GM12878 (cell line): Measurements from ENCODE around the gene MFSD6. TPM values are rescaled to one million over a fixed set of nuclear protein-coding genes. Genes with fewer than 3 reads are reported as not detected.

ENCODE experiments used
- ATAC-seq: fragments of 200-7000 bp; cut with Tn5 transposase; 3 replicates; pipeline ENCODE4 v1.9.1; 2020; ENCODE audit warnings: mild to moderate bottlenecking, moderate library complexity
- BruUV-seq: library from RNA; stranded (reverse); fragments of 400-500 nt; replicated peaks from 2 replicates; lab custom pipeline; 2021; lab: Mats Ljungman, UMichigan
- CTCF ChIA-PET: fragments of 300-600 bp; sonication (Branson Sonifier 250); formaldehyde crosslinking; extraction: SDS; loops from one replicate; lab custom pipeline; 2021; ENCODE audit warnings: inconsistent platforms; lab: Yijun Ruan, JAX
- POLR2A ChIA-PET: fragments of 350-600 bp; formaldehyde crosslinking; extraction: SDS; loops from one replicate; lab custom pipeline; 2021; ENCODE audit warnings: inconsistent platforms; lab: Charles Lee
- RAD21 ChIA-PET: fragments of 300-600 bp; sonication (Branson Sonifier 250); formaldehyde crosslinking; loops from one replicate; lab custom pipeline; 2023; ENCODE audit warnings: antibody characterized with exemption; ENCODE audit not compliant: unreplicated experiment; lab: Charles Lee
- SMC1A ChIA-PET: fragments of 300-600 bp; sonication (Branson Sonifier 250); formaldehyde crosslinking; loops from one replicate; lab custom pipeline; 2023; ENCODE audit not compliant: unreplicated experiment, uncharacterized antibody; lab: Charles Lee
- DNase-seq: peaks from one replicate; pipeline ENCODE4 v3.0.0-alpha.2; 2011; ENCODE audit warnings: low read depth, low spot score
- FAIRE-seq: peaks from 3 replicates; lab custom pipeline; 2011; peaks lifted over from hg19 to GRCh38; lab: Jason Lieb, UNC
- H2AFZ ChIP-seq: 2 replicates; pipeline ENCODE4 v1.6.0; 2011; ENCODE audit warnings: low read depth, low read length, control low read depth; ENCODE audit not compliant: control insufficient read depth
- H3K27ac ChIP-seq: 2 replicates; pipeline ENCODE4 v1.5.1; 2011; ENCODE audit warnings: control low read depth; ENCODE audit not compliant: control insufficient read depth, insufficient read depth
- H3K27me3 ChIP-seq, 2 experiments: replicated peaks in 1 of 2; 2 replicates each; pipeline versions ENCODE4 v1.6.0 to v1.6.1; 2011; ENCODE audit warnings: low read length in 1 of 2; ENCODE audit not compliant: control insufficient read depth in 2 of 2, insufficient read depth in 2 of 2
- H3K36me3 ChIP-seq, 2 experiments: 2 replicates each; pipeline ENCODE4 v1.5.1; 2011; ENCODE audit warnings: low read length in 1 of 2; ENCODE audit not compliant: control insufficient read depth in 2 of 2, insufficient read depth in 2 of 2
- H3K4me1 ChIP-seq: 2 replicates; pipeline ENCODE4 v1.6.1; 2011; ENCODE audit warnings: mild to moderate bottlenecking, low read length, moderate library complexity, mixed read lengths; ENCODE audit not compliant: control insufficient read depth, insufficient read depth
- H3K4me2 ChIP-seq: 2 replicates; pipeline ENCODE4 v1.6.0; 2011; ENCODE audit warnings: control low read depth; ENCODE audit not compliant: control insufficient read depth, insufficient read depth
- H3K4me3 ChIP-seq: fragments of 200-600 bp; sonication (generic); 2 replicates; pipeline ENCODE4 v1.5.1; 2016
- H3K79me2 ChIP-seq: 2 replicates; pipeline ENCODE4 v1.6.0; 2011; ENCODE audit warnings: low read length; ENCODE audit not compliant: control insufficient read depth, insufficient read depth
- H3K9ac ChIP-seq: 2 replicates; pipeline ENCODE4 v1.8.0; 2011; ENCODE audit warnings: low read length, control low read depth, mixed read lengths; ENCODE audit not compliant: control insufficient read depth, insufficient read depth
- H3K9me3 ChIP-seq: replicated peaks from 3 replicates; pipeline ENCODE4 v1.5.1; 2011; ENCODE audit warnings: mild to moderate bottlenecking, low read length; ENCODE audit not compliant: control insufficient read depth, insufficient read depth
- H4K20me1 ChIP-seq: 2 replicates; pipeline ENCODE4 v1.6.0; 2011; ENCODE audit not compliant: control insufficient read depth, insufficient read depth
- NBN ChIP-seq: fragments of 450-650 bp; IDR thresholded peaks from 2 replicates; pipeline ENCODE4 v1.6.1; 2016
- WGBS: methylation state at CpG from one replicate; pipeline ENCODE4 v1.1.6; 2016; ENCODE audit warnings: low lambda C conversion rate; ENCODE audit not compliant: insufficient replicate concordance, insufficient coverage; ENCODE audit errors: missing lambda C conversion rate; 5-methylcytosine and 5-hydroxymethylcytosine counted together
- in situ Hi-C: fragments of 300-500 bp; cut with MboI; formaldehyde crosslinking; loops from 9 replicates; pipeline ENCODE4 v1.14.3; 2018; ENCODE audit warnings: mixed read lengths
- intact Hi-C: fragments of 100-400 bp; cut with micrococcal nuclease; formaldehyde crosslinking; loops from one replicate; pipeline ENCODE4 v1.14.2; 2022; ENCODE audit not compliant: unreplicated experiment
- polyA plus RNA-seq, 11 experiments: library from polyadenylated mRNA; depleted of rRNA in 4 of 11; unstranded in 6 of 11; stranded (reverse) in 5 of 11; fragments of >200 nt; fragmentation: Nextera tagmentation in 4 of 11; fragmentation: Illumina TruSeq in 1 of 11; extraction: Ambion mirVana in 4 of 11; extraction: Trizol in 1 of 11; gene quantifications; 1 replicate in 1 of 11; 2 replicates in 10 of 11; pipeline versions ENCODE4 v1.2.1 to v1.2.3, GENCODE V29; 2011 to 2016; ENCODE audit warnings: inconsistent platforms in 2 of 11, missing spikeins in 2 of 11, low read depth in 1 of 11
- total RNA-seq, 4 experiments: library from RNA; depleted of rRNA in 3 of 4; stranded (reverse); fragments of >200 nt in 3 of 4; fragmentation: Illumina TruSeq in 1 of 4; extraction: Trizol in 1 of 4; gene quantifications; 2 replicates each; pipeline versions ENCODE4 v1.2.1 to v1.2.3, GENCODE V29; 2013 to 2021
- TF ChIP-seq, protein P1 (sequence below): IDR thresholded peaks from 2 replicates; pipeline ENCODE4 v1.6.1; 2012; ENCODE audit warnings: mild to moderate bottlenecking, low read depth, low read length

MFSD6 gene
- total and polyA plus RNA-seq, 10 of the 15 experiments (the other 5 are each of a cell fraction or from before 2014, with no cell fraction given) = 6.7 to 42.6 (median 24.2) TPM

DNA sequence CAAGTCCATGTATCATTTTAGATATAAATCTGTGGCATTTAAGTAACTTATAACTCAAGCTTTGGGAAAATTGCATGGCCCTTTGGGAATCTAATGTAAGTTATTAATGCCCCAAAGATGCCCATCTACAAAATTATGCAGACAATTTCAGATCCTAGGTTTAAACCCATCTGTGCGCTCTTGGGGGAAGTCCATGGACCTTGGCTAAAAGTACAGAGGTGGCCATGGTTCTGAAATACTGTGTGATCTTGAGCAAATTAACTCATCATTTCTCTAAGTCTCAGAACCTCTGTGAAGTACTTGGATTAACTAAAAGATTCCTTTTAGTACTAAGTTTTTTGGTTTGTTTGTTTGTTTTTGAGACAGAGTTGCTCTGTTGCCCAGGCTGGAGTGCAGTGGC, 45.3 kb upstream of the MFSD6 start:
- Histone ChIP-seq H4K20me1 (no peaks in the 10 kb centered on the region), H3K27me3 (no peaks in the 10 kb centered on the region), H3K9me3 (no peaks in the 10 kb centered on the region), H3K79me2 (peaks cover 5% of the 10 kb centered on the region), H3K4me1 (peaks cover 8% of the 10 kb centered on the region), H3K36me3 (no peaks in the 10 kb centered on the region), H3K4me3 (no peak overlapping the region), H3K9ac (no peak overlapping the region), H3K4me2 (no peak overlapping the region), H2AFZ (no peak overlapping the region), H3K27ac (no peak overlapping the region)
- no peak for DNase-seq
- FAIRE-seq = no peak
- SMC1A ChIA-PET = interaction anchor here (0.6 to 1.4 kb wide), 3 partner anchors 153 to 447 kb away, joined by 3 read pairs; no protein-coding TSS in a partner anchor
- in situ Hi-C loops (no loop called here), intact Hi-C loops (no loop called here)
- POLR2A ChIA-PET = no interaction called here
- 83% methylated on average over 1 of the region's 1 CpG for WGBS
- BruUV-seq = no TSS peak
- CTCF ChIA-PET = interaction anchor here (1.4 kb wide), 1 partner anchor 48 kb away, joined by 3 read pairs; no protein-coding TSS in a partner anchor
- no peak for ATAC-seq
- RAD21 ChIA-PET = no interaction called here
- TF ChIP-seq, protein P1, sequence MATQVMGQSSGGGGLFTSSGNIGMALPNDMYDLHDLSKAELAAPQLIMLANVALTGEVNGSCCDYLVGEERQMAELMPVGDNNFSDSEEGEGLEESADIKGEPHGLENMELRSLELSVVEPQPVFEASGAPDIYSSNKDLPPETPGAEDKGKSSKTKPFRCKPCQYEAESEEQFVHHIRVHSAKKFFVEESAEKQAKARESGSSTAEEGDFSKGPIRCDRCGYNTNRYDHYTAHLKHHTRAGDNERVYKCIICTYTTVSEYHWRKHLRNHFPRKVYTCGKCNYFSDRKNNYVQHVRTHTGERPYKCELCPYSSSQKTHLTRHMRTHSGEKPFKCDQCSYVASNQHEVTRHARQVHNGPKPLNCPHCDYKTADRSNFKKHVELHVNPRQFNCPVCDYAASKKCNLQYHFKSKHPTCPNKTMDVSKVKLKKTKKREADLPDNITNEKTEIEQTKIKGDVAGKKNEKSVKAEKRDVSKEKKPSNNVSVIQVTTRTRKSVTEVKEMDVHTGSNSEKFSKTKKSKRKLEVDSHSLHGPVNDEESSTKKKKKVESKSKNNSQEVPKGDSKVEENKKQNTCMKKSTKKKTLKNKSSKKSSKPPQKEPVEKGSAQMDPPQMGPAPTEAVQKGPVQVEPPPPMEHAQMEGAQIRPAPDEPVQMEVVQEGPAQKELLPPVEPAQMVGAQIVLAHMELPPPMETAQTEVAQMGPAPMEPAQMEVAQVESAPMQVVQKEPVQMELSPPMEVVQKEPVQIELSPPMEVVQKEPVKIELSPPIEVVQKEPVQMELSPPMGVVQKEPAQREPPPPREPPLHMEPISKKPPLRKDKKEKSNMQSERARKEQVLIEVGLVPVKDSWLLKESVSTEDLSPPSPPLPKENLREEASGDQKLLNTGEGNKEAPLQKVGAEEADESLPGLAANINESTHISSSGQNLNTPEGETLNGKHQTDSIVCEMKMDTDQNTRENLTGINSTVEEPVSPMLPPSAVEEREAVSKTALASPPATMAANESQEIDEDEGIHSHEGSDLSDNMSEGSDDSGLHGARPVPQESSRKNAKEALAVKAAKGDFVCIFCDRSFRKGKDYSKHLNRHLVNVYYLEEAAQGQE = peak; percentile 30; the same call in 1 of the 2 replicates
- TF ChIP-seq NBN = no peak
